Measurements from ENCODE around the gene NDUFS6.
"Not testable (repeated sequence)": the region's sequence is repeated elsewhere in the genome, so short reads cannot be mapped to it uniquely, and the experiment has no call there.

NDUFS6 gene

DNA sequence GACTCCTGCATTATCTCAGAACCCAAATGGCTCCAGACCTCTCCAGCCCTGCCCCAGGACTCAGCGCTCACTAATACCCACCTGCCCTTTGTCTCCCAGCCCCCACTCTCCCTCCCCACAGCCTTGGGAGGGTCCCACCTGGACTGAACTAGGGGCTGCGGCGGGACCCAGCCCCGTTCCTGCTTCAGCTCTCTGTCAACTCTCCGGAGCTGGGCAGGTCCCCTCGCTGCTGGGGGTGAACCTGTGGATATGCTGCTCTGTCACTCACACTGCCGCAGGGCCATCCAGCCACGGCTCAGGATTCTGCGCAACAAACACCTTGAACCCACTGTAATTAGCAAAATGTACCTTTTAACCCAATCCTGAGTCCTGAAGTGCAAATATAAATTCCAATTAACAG is 36.8 kb downstream of the NDUFS6 start:
- no peak overlapping the region for H3K27ac ChIP-seq (ENCODE audit: low read depth, low read length)
- H3K36me3 ChIP-seq (ENCODE audit: control insufficient read depth, insufficient read depth, low read length): no peaks in the 10 kb centered on the region
- peaks cover 4% of the 10 kb centered on the region; the same call in 1 of the 2 replicates for H3K27me3 ChIP-seq (ENCODE audit: control insufficient read depth, insufficient read depth, low read length)
- no peak overlapping the region for H3K9ac ChIP-seq (ENCODE audit: low read depth, low read length)
- H3K9me3 ChIP-seq (ENCODE audit: control insufficient read depth, insufficient read depth, low read length): no peaks in the 10 kb centered on the region
- peaks cover 15% of the 10 kb centered on the region for H3K4me1 ChIP-seq (ENCODE audit: control insufficient read depth, insufficient read depth, low read length)
- no peak overlapping the region for H3K4me3 ChIP-seq (ENCODE audit: low read depth, low read length)

DNA sequence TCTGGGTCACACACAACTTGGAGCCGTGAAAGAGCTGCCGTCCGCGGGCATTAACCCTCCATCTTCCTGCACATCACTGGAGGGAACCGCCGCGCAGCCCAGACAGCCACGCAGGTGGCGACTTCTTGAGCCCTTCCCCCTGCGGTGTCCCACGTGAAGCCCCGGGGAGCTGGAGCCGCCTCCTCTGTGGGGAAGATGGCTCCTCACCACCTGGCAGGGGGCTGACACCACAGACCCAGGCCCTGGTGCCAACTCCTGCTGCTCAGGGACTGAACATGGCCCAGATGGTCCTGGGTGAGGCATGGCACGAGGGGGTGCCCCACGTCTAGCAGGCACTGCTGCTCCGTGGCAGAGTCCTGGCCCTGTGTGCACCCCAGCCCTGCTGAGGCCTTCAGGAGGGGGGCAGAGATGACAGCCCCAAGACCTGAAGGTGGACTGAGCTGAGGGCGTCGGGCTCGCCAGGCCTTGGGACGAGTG is 38.9 kb downstream of the NDUFS6 start:
- H3K4me1 ChIP-seq (ENCODE audit: control insufficient read depth, insufficient read depth, low read length): peaks cover 7% of the 10 kb centered on the region
- H3K27me3 ChIP-seq (ENCODE audit: control insufficient read depth, insufficient read depth, low read length): peaks cover 7% of the 10 kb centered on the region; the same call in 1 of the 2 replicates
- no peaks in the 10 kb centered on the region for H3K36me3 ChIP-seq (ENCODE audit: control insufficient read depth, insufficient read depth, low read length)
- H3K9ac ChIP-seq (ENCODE audit: low read depth, low read length): no peak overlapping the region
- no peak overlapping the region for H3K4me3 ChIP-seq (ENCODE audit: low read depth, low read length)
- H3K9me3 ChIP-seq (ENCODE audit: control insufficient read depth, insufficient read depth, low read length): no peaks in the 10 kb centered on the region
- H3K27ac ChIP-seq (ENCODE audit: low read depth, low read length): no peak overlapping the region

DNA sequence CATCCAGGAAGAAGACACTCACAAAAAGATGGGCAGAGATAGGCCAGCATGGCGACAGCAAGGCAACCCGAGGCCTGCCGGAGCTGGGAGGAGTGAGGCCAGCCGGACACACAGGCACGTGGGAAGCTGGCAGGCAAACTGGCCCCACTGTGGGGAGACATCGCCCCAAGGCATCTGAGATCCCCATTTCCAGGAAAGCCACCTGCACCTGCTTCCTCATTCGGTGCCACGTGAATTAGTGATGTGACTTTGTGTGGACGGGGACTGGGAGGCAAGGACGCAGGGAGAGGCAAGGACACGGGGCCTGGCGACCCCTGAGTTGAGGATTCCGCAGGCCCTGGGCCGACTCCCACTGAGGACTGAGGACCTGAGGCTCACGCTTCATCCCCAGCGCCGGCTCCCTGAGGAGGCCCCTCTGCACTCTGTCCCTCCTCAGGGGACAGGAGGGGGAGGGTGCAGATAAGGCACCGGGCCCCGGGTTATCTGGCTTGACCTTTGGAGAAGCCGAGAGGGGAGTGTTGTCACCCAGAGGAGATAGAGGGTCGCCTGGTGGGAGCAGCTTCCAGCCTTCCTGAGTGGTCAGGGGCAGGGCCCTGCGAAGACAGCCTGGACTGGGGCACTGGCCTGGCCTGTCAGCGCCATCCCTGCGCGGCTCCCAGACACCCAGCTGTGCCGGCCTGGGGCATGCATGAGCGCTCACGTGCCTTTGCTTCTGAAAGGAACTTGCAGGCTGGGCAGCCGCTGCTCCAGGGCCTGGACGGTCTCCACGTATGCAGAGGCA is 39.7 kb downstream of the NDUFS6 start:
- Histone ChIP-seq H3K27me3 (ENCODE audit: control insufficient read depth, insufficient read depth, low read length) (peaks cover 7% of the 10 kb centered on the region; the same call in 1 of the 2 replicates), H3K27ac (ENCODE audit: low read depth, low read length) (no peak overlapping the region), H3K4me1 (ENCODE audit: control insufficient read depth, insufficient read depth, low read length) (peaks cover 7% of the 10 kb centered on the region), H3K4me3 (ENCODE audit: low read depth, low read length) (no peak overlapping the region), H3K9me3 (ENCODE audit: control insufficient read depth, insufficient read depth, low read length) (no peaks in the 10 kb centered on the region), H3K36me3 (ENCODE audit: control insufficient read depth, insufficient read depth, low read length) (no peaks in the 10 kb centered on the region), H3K9ac (ENCODE audit: low read depth, low read length) (no peak overlapping the region)

DNA sequence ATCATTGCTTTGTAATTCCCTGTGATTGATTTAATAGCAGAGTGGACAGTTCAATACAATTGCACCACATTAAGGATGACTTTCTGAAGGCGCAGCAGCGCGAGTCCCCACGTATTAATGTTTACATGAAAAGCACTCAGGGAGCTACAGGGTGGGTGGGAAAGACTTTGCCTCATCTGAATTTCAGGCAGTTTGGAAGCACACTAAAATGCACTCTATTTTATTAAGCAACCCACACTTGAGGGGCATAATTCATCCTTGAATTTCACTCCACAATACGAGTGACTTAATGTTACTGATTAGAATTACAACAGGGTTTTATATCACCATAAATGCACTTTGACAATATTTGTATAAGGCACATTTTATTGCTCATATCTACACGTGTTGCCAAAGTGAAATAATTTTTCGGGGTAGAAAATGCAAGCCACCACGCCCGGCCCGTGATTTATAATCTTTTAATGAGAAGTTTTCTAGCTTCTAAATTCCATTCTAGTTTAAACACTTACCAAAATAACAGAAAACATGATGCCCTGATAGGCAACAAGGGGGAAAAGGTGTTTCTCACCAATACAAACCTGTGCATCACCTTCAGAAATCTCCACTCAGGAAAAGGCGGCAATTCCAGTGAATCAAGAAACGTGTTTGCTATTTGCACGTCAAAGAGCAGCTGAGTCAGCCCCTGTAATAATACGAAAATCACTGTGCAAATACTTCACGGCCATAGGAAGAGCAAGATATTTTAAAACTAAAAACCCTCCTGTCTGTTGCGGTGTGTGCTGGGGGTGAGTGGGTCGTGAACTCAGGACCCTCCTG is 41.0 kb downstream of the NDUFS6 start:
- H3K27ac ChIP-seq (ENCODE audit: low read depth, low read length): no peak overlapping the region
- no peak overlapping the region for H3K4me3 ChIP-seq (ENCODE audit: low read depth, low read length)
- H3K9me3 ChIP-seq (ENCODE audit: control insufficient read depth, insufficient read depth, low read length): no peaks in the 10 kb centered on the region
- H3K4me1 ChIP-seq (ENCODE audit: control insufficient read depth, insufficient read depth, low read length): peaks cover 7% of the 10 kb centered on the region
- no peaks in the 10 kb centered on the region for H3K36me3 ChIP-seq (ENCODE audit: control insufficient read depth, insufficient read depth, low read length)
- H3K27me3 ChIP-seq (ENCODE audit: control insufficient read depth, insufficient read depth, low read length): peaks cover 13% of the 10 kb centered on the region
- H3K9ac ChIP-seq (ENCODE audit: low read depth, low read length): no peak overlapping the region

DNA sequence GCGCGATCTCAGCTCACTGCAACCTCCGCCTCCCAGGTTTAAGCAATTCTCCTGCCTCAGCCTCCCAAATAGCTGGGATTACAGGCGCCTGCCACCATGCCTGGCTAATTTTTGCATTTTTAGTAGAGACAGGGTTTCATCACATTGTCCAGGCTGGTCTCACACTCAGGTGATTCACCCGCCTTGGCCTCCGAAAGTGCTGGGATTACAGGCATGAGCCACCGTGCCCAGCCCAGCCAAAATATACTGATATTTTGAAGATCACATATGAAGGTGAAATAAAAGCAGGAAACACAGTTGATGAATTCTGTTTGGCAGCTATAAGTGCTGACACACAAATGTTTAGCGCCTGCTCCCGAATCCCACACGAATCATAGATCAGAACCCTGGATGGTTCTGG is 42.6 kb downstream of the NDUFS6 start:
- H3K27ac ChIP-seq (ENCODE audit: low read depth, low read length); H3K36me3 ChIP-seq (ENCODE audit: control insufficient read depth, insufficient read depth, low read length): not testable (repeated sequence)
- peaks cover 24% of the 10 kb centered on the region for H3K27me3 ChIP-seq (ENCODE audit: control insufficient read depth, insufficient read depth, low read length)

DNA sequence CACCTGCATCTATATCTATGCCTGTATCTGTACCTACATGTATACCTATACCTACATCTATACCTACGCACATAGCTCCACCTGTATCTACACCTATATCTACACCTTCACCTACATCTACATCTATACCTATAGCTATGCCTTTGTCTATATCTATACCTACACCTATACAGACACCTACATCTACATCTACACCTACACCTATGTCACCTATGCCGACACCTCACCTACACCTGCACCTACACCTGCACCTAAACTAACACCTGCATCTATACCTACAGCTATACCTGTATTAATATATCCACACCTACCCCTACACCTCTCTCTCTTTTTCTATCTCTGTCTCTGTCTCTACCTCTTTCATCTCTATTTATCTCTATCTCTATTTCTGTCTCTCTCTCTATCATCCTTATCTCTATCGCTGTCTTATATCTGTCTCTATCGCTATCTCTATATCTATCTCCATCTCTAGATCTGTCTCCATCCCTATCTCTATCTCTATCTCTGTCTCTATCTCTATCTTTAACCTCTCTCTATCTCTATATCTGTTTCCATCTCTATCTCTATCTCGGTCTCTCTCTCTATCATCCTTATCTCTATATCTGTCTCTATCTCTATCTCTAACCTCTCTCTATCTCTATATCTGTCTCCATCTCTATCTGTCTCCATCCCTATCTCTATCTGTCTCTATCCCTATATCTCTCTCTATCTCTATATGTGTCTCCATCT is 43.7 kb downstream of the NDUFS6 start:
- H3K27me3 ChIP-seq (ENCODE audit: control insufficient read depth, insufficient read depth, low read length): peaks cover 35% of the 10 kb centered on the region
- peaks cover 7% of the 10 kb centered on the region for H3K4me1 ChIP-seq (ENCODE audit: control insufficient read depth, insufficient read depth, low read length)
- no peak overlapping the region for H3K27ac ChIP-seq (ENCODE audit: low read depth, low read length)
- no peak overlapping the region for H3K9ac ChIP-seq (ENCODE audit: low read depth, low read length)
- H3K36me3 ChIP-seq (ENCODE audit: control insufficient read depth, insufficient read depth, low read length): no peaks in the 10 kb centered on the region
- H3K9me3 ChIP-seq (ENCODE audit: control insufficient read depth, insufficient read depth, low read length): no peaks in the 10 kb centered on the region
- no peak overlapping the region for H3K4me3 ChIP-seq (ENCODE audit: low read depth, low read length)

More for the DNA sequence above, 42.6 kb downstream of the NDUFS6 start:
- H3K4me3 ChIP-seq (ENCODE audit: low read depth, low read length); H3K9ac ChIP-seq (ENCODE audit: low read depth, low read length); H3K4me1 ChIP-seq (ENCODE audit: control insufficient read depth, insufficient read depth, low read length); H3K9me3 ChIP-seq (ENCODE audit: control insufficient read depth, insufficient read depth, low read length): not testable (repeated sequence)

DNA sequence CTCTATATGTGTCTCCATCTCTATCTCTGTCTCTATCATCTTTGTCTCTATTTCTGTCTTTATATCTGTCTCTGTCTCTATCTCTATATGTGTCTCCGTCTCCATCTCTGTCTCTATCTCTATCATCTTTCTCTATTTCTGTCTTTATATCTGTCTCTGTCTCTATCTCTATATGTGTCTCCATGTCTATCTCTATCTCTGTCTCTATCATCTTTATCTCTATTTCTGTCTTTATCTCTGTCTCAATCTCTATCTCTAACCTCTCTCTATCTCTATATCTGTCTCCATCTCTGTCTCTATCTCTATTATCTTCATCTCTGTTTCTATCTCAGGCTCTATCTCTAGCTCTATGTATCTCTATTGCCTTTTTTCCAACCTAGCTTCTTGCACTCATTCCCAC is 44.5 kb downstream of the NDUFS6 start:
- Histone ChIP-seq H3K27ac (ENCODE audit: low read depth, low read length) (no peak overlapping the region), H3K9me3 (ENCODE audit: control insufficient read depth, insufficient read depth, low read length) (no peaks in the 10 kb centered on the region), H3K9ac (ENCODE audit: low read depth, low read length) (no peak overlapping the region), H3K27me3 (ENCODE audit: control insufficient read depth, insufficient read depth, low read length) (peaks cover 43% of the 10 kb centered on the region), H3K4me1 (ENCODE audit: control insufficient read depth, insufficient read depth, low read length) (peaks cover 7% of the 10 kb centered on the region), H3K4me3 (ENCODE audit: low read depth, low read length) (no peak overlapping the region), H3K36me3 (ENCODE audit: control insufficient read depth, insufficient read depth, low read length) (no peaks in the 10 kb centered on the region)

DNA sequence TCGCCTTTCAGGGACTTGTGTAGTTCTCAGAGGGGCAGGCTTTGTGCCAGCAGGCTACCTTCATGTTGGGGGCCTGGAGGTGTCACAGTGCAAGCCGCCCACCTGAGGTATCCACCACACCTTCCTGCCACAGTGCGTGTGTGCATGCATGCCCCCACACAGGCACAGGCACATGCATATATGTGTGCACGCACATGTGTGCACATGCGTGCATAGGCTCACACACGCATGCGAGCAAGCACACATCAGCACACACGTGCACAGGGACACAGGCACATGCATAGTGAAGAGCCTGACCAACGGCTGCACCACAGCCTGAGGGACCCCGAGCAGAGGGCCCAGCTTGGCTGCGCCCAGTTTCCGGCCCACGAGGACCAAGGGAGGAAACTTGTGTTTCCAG is 45.4 kb downstream of the NDUFS6 start:
- peaks cover 52% of the 10 kb centered on the region for H3K27me3 ChIP-seq (ENCODE audit: control insufficient read depth, insufficient read depth, low read length)
- H3K4me1 ChIP-seq (ENCODE audit: control insufficient read depth, insufficient read depth, low read length): no peaks in the 10 kb centered on the region; the same call in 1 of the 2 replicates
- H3K9ac ChIP-seq (ENCODE audit: low read depth, low read length): no peak overlapping the region
- no peaks in the 10 kb centered on the region for H3K36me3 ChIP-seq (ENCODE audit: control insufficient read depth, insufficient read depth, low read length)
- no peak overlapping the region for H3K4me3 ChIP-seq (ENCODE audit: low read depth, low read length)
- no peak overlapping the region for H3K27ac ChIP-seq (ENCODE audit: low read depth, low read length)
- H3K9me3 ChIP-seq (ENCODE audit: control insufficient read depth, insufficient read depth, low read length): no peaks in the 10 kb centered on the region

DNA sequence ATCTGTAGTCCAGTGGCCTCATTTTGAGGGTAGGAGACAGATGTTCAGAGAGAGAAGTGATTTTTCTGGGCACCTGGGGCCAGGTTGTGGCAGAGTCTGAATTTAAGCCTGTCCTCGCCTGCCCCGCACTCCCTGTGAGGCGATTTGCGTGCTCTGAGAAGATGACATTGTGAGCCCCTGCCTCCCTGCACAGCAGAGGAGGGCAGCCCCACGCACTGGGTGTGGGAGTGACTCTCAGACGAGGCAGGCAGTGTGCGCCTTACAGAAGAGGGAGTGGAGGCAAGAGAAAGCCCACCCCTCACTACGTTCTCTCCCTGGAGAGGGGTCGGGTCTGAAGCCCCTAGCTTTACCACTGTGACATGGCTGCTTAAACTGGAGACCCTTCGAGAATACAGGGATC is 45.8 kb downstream of the NDUFS6 start:
- no peak overlapping the region for H3K4me3 ChIP-seq (ENCODE audit: low read depth, low read length)
- H3K27ac ChIP-seq (ENCODE audit: low read depth, low read length): no peak overlapping the region
- H3K36me3 ChIP-seq (ENCODE audit: control insufficient read depth, insufficient read depth, low read length): no peaks in the 10 kb centered on the region
- H3K4me1 ChIP-seq (ENCODE audit: control insufficient read depth, insufficient read depth, low read length): no peaks in the 10 kb centered on the region; the same call in 1 of the 2 replicates
- no peaks in the 10 kb centered on the region for H3K9me3 ChIP-seq (ENCODE audit: control insufficient read depth, insufficient read depth, low read length)
- peaks cover 52% of the 10 kb centered on the region for H3K27me3 ChIP-seq (ENCODE audit: control insufficient read depth, insufficient read depth, low read length)
- no peak overlapping the region for H3K9ac ChIP-seq (ENCODE audit: low read depth, low read length)

DNA sequence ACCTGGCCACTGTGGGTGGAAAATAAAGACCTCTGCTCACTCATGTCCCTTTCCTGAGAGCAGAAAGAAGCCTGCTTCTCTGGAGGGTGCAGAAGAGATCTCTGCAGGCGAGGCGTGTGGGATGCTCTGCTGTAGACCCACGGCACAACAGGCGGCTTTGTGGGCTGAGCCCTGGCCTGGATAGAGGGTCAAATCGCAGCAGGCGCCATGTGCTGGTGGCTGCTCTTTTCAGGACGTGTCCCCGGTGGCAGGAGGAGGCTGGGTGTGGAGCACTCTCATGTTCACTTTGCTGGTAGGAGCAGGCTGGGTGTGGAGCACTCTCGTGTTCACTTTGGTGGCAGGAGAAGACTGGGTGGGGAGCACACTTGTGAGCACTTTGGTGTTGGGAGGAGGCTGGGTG is 46.4 kb downstream of the NDUFS6 start:
- peaks cover 57% of the 10 kb centered on the region for H3K27me3 ChIP-seq (ENCODE audit: control insufficient read depth, insufficient read depth, low read length)
- no peaks in the 10 kb centered on the region for H3K9me3 ChIP-seq (ENCODE audit: control insufficient read depth, insufficient read depth, low read length)
- no peak overlapping the region for H3K4me3 ChIP-seq (ENCODE audit: low read depth, low read length)
- H3K9ac ChIP-seq (ENCODE audit: low read depth, low read length): no peak overlapping the region
- no peak overlapping the region for H3K27ac ChIP-seq (ENCODE audit: low read depth, low read length)
- H3K4me1 ChIP-seq (ENCODE audit: control insufficient read depth, insufficient read depth, low read length): no peaks in the 10 kb centered on the region; the same call in 1 of the 2 replicates
- H3K36me3 ChIP-seq (ENCODE audit: control insufficient read depth, insufficient read depth, low read length): no peaks in the 10 kb centered on the region

Data from HUES48 (cell line).